GM19328 (cell line): ENCODE data around the gene TIAM1.

ENCODE experiments used
- ATAC-seq: cut with Tn5 transposase; IDR thresholded peaks from one replicate; pipeline ENCODE4 v1.9.1; 2021; ENCODE audit warnings: mild to moderate bottlenecking, moderate library complexity; ENCODE audit not compliant: unreplicated experiment

Gene TIAM1

GRCh38 chr21:31286621-31287020, 57.4 kb downstream of the TIAM1 start:
- ATAC-seq, result no peak

GRCh38 chr21:31284797-31285397, 59.2 kb downstream of the TIAM1 start:
- ATAC-seq, result no peak

- ATAC-seq, result no peak
These were observed 61.0 kb downstream of the TIAM1 start for GRCh38 chr21:31283025-31283424.

GRCh38 chr21:31282095-31282709, 61.9 kb downstream of the TIAM1 start:
- ATAC-seq, result no peak

- no peak for ATAC-seq
These were observed 62.5 kb downstream of the TIAM1 start for GRCh38 chr21:31281561-31281960.

GRCh38 chr21:31279986-31280385, 64.1 kb downstream of the TIAM1 start:
- no peak for ATAC-seq

GRCh38 chr21:31279214-31279613, 64.8 kb downstream of the TIAM1 start:
- no peak for ATAC-seq

- no peak for ATAC-seq
These were observed 65.4 kb downstream of the TIAM1 start for GRCh38 chr21:31278511-31279130.

GRCh38 chr21:31276663-31277062, 67.4 kb downstream of the TIAM1 start:
- ATAC-seq, result no peak

GRCh38 chr21:31275901-31276300, 68.2 kb downstream of the TIAM1 start:
- ATAC-seq, result no peak

- no peak for ATAC-seq
These were observed 70.8 kb downstream of the TIAM1 start for GRCh38 chr21:31273278-31273677.

- ATAC-seq, result no peak
These were observed 76.0 kb downstream of the TIAM1 start for GRCh38 chr21:31268090-31268489.

- ATAC-seq, result no peak
These were observed 76.4 kb downstream of the TIAM1 start for GRCh38 chr21:31267644-31268043.

- ATAC-seq, result no peak
These were observed 77.8 kb downstream of the TIAM1 start for GRCh38 chr21:31266241-31266640.

GRCh38 chr21:31265366-31266013, 78.6 kb downstream of the TIAM1 start:
- ATAC-seq, result no peak

- ATAC-seq, result no peak
These were observed 79.5 kb downstream of the TIAM1 start for GRCh38 chr21:31264574-31264973.

- no peak for ATAC-seq
These were observed 81.3 kb downstream of the TIAM1 start for GRCh38 chr21:31262728-31263127.

- no peak for ATAC-seq
These were observed 82.3 kb downstream of the TIAM1 start for GRCh38 chr21:31261759-31262158.

- no peak for ATAC-seq
These were observed 83.3 kb downstream of the TIAM1 start for GRCh38 chr21:31260790-31261189.

- ATAC-seq, result no peak
These were observed 86.0 kb downstream of the TIAM1 start for GRCh38 chr21:31258073-31258472.

- no peak for ATAC-seq
These were observed 86.8 kb downstream of the TIAM1 start for GRCh38 chr21:31257265-31257664.

GRCh38 chr21:31255896-31256295, 88.2 kb downstream of the TIAM1 start:
- ATAC-seq, result no peak
